Coronary artery (tissue), 2 donors: ENCODE data around the gene METRNL.

Source experiments
- DNase-seq: peaks from one replicate; pipeline ENCODE4 v3.0.0-alpha.2; 2017; ENCODE audit warnings: low spot score
- H3K27ac ChIP-seq, 2 donors: fragments of 200-600 bp; sonication (generic); one replicate each; pipeline ENCODE4 v1.5.1; 2016 to 2019
- H3K4me3 ChIP-seq: fragments of 200-600 bp; sonication (generic); 2 replicates; pipeline ENCODE4 v1.5.1; 2016; ENCODE audit warnings: mild to moderate bottlenecking, moderate library complexity
- CTCF ChIP-seq: fragments of 200-600 bp; sonication (generic); IDR thresholded peaks from one replicate; pipeline ENCODE4 v1.5.1; 2019; ENCODE audit warnings: antibody characterized with exemption

METRNL gene

GRCh38 chr17:83099570-83100181 is 20.3 kb downstream of the METRNL start:
- TF ChIP-seq CTCF: no peak
- peak overlapping the region; percentile 64 for H3K4me3 ChIP-seq
- no peak for DNase-seq
- H3K27ac ChIP-seq: peak overlapping the region; percentile 78 to 94

- DNase-seq: no peak
- peak overlapping the region; percentile 78 to 94 for H3K27ac ChIP-seq
- peak overlapping the region; percentile 64 for H3K4me3 ChIP-seq
- TF ChIP-seq CTCF: no peak
These were observed 20.9 kb downstream of the METRNL start for GRCh38 chr17:83100220-83100852.

- peak overlapping the region; percentile 78 to 94 for H3K27ac ChIP-seq
- DNase-seq: no peak
- H3K4me3 ChIP-seq: peak overlapping the region; percentile 64
- TF ChIP-seq CTCF: no peak
These were observed 21.5 kb downstream of the METRNL start for GRCh38 chr17:83100853-83101391.

- no peak for TF ChIP-seq CTCF
- no peak for DNase-seq
- Histone ChIP-seq H3K27ac (peak overlapping the region; percentile 78 to 94), H3K4me3 (no peak overlapping the region)
These were observed 22.5 kb downstream of the METRNL start for GRCh38 chr17:83101805-83102480.

GRCh38 chr17:83103200-83103942 is 24.0 kb downstream of the METRNL start:
- DNase-seq: peak; percentile 89
- Histone ChIP-seq H3K27ac (peak overlapping the region; percentile 43 to 88), H3K4me3 (no peak overlapping the region)
- no peak for TF ChIP-seq CTCF

GRCh38 chr17:83103943-83104311 is 24.5 kb downstream of the METRNL start:
- DNase-seq: no peak
- no peak for TF ChIP-seq CTCF
- Histone ChIP-seq H3K4me3 (no peak overlapping the region), H3K27ac (peak overlapping the region; percentile 43 to 88)
